ENCODE data around the gene CLASP1.

CLASP1 gene

DNA sequence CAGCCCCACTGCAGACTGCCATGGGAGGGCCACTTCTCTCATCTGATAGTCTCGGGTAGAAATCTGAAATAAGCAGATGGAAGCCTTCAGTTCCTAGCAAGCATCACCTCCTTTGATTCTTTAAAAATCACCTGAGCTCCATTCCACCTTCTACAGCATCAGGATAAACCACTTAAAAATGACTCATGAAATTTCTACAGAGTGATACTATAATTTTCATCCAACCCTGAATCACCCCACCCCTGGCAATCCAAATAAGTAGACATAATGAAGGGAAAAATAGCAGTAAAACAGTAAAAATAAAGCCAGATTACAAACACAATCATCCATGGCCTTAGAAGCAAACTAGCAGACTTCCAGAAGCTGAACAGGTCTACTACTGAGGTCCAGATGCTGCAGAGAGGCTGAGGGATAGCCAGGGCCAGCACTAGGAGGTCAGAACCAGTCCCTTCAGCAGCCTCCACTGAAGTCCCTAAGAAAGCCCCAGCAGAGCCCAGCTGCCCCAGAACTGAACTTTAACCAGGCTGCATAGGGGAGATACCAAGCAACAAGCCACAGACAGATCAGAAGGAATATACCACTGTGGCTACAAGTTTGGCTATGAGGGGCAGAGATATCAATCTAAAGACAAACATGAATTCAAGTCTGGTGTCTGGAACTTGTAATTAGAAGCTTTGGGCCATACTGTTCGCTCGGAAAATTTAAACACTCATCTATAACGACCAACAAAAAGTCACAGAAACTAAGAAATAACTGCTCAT, 173.3 kb downstream of the CLASP1 start:
- DNase-seq (no peak), ATAC-seq (replicated peaks) (no peak)
- Mint-ChIP-seq H3K27me3 (no peaks in the 10 kb centered on the region), H3K4me1 (peaks cover 21 to 51% of the 10 kb centered on the region in 2 donors), H3K9me3 (no peaks in the 10 kb centered on the region), H3K36me3 (peaks cover 17 to 35% of the 10 kb centered on the region in 2 donors), H3K27ac (peak overlapping the region; percentile 5), H3K4me3 (no peak overlapping the region)

DNA sequence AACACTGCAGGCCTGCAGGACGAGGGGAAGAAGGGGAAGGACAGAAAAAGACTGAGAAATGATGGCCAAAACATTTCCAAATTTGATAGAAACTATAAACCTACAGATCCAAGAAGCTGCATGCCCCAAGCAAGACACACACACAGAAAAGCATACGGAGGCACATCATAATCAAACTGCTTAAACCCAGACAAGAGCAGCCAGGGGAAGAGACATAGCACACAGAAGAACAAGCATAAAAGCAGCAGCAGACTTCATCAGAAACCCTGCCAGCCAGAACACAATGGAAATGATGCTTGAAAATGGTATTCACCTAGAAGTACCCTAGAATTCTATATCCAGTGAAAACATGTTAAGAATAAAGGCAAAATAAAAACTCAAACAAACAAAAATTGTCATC, 175.8 kb downstream of the CLASP1 start:
- Mint-ChIP-seq H3K27ac (no peak overlapping the region), H3K4me3 (no peak overlapping the region), H3K36me3 (peaks cover 18 to 41% of the 10 kb centered on the region in 2 donors), H3K9me3 (peaks cover 0 to 4% of the 10 kb centered on the region in 2 donors), H3K4me1 (peaks cover 15 to 33% of the 10 kb centered on the region in 2 donors), H3K27me3 (no peaks in the 10 kb centered on the region)
- ATAC-seq (replicated peaks) (no peak), DNase-seq (no peak)

DNA sequence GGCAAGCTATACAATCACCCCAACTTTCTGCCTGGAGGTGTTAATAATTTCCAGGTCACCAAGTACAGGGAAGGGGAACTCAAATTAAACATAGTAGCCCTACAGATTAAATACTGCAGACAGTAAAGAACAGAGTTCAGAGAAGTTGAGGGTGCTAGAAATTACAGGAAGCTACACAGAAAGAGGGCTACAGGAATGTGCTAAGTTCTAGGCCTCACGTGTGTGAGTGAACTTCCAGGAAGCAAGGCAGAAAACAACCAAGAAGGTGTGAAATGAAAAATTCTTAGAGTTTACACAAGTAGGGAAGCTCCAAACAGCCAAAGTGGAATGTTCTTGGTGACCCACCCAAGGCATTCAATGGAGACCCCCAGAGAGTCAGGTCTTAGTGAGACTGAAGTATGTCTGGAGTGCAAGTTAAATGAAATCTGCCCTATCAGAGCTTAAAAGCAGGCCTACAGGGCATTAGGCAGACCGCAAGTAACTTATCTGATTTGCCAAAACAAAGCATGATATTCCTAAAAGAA, 176.7 kb downstream of the CLASP1 start:
- H3K9me3 Mint-ChIP-seq: peaks cover 0 to 7% of the 10 kb centered on the region in 2 donors
- no peaks in the 10 kb centered on the region for H3K27me3 Mint-ChIP-seq
- ATAC-seq (replicated peaks) (no peak), DNase-seq (no peak)
- peaks cover 17 to 33% of the 10 kb centered on the region in 2 donors for H3K4me1 Mint-ChIP-seq
- H3K4me3 Mint-ChIP-seq: no peak overlapping the region
- H3K36me3 Mint-ChIP-seq: peaks cover 26 to 51% of the 10 kb centered on the region in 2 donors
- no peak overlapping the region for H3K27ac Mint-ChIP-seq

DNA sequence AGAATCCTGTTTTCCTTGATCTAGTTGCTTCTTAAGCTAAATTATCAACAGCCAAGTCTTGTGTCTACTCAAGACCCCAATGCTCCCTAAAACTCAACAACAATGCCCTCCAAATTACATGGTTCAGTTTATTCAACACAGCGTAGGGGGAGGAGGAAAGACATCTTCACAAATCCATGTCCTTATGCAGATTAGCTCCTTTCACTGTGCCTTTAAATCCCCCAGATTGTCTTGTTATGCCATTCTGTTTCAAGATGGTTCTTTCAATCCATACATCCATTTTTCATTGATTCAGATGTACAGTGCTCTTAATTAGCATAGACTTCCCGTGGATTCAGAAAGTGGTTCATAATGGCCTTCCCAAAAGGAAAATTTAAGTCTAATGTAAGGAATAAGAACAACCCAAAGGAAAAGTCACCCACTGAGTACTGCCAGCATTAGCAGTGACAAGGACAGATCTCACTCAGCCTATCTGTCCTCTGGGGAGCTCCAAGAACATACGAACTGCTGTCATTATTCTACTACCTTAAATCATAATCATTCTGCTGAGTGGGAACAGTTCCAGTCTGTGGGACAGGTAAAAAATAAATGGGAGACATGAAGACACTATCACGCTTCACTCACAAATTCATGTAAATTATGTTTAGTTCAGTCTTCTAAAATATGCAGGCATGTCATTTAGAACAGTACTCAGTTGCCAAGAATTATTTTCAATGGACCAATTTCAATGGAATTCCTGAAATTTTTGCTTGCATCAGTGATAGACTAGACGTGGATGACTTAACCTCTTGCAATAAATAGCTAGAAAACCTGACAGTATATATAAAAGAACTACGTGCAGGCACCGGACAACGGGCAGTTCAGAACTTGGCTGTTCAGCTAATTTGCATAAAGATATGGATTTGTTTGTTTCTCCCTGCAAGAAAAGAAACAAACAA, 177.5 kb downstream of the CLASP1 start:
- peaks cover 33 to 58% of the 10 kb centered on the region in 2 donors for H3K36me3 Mint-ChIP-seq
- DNase-seq (no peak), ATAC-seq (replicated peaks) (no peak)
- peaks cover 17 to 29% of the 10 kb centered on the region in 2 donors for H3K4me1 Mint-ChIP-seq
- no peak overlapping the region for H3K4me3 Mint-ChIP-seq
- H3K9me3 Mint-ChIP-seq: peaks cover 0 to 7% of the 10 kb centered on the region in 2 donors
- peak overlapping the region; percentile 20 for H3K27ac Mint-ChIP-seq
- H3K27me3 Mint-ChIP-seq: no peaks in the 10 kb centered on the region

DNA sequence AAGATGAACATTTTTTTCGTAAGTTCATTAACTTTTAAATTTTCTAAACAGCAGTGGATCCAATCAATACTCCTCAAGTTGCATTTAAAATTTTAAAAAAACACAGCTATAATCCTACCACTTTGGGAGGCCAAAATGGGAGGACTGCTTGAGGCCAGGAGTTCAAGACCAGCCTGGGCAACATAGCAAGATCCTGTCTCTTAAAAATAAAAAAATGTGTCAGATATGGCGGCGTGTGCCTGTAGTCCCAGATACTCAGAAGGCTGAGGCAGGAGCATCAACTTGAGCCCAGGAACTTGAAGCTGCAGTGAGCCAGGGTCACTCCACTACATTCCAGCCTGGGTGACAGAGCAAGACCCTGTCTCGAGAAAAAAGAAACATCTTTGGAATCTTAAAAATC, 178.3 kb downstream of the CLASP1 start:
- Mint-ChIP-seq H3K4me1 (peaks cover 11 to 20% of the 10 kb centered on the region in 2 donors), H3K36me3 (peaks cover 35 to 64% of the 10 kb centered on the region in 2 donors), H3K4me3 (no peak overlapping the region), H3K27me3 (no peaks in the 10 kb centered on the region), H3K9me3 (peaks cover 0 to 7% of the 10 kb centered on the region in 2 donors), H3K27ac (no peak overlapping the region)
- ATAC-seq (replicated peaks) (no peak), DNase-seq (no peak)

DNA sequence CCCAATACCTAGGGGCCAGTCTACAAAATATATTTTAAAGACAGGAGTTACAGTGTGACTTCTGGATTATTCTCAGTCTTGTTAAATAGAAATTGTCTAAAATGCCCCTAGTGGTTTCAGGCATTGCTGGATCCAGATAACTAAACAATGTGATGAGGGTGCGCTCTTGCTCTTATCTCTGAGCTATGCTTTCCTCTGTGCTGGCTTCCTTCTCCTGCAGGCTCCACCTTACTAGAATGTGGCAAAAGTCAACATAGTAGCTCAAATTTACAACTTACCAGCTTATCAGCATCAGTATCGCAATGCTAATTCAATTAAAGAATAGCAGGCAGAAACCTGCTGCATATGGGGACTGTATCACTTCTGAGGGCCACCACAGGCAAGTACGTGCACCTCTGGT, 179.9 kb downstream of the CLASP1 start:
- Mint-ChIP-seq H3K4me1 (peaks cover 9 to 11% of the 10 kb centered on the region in 2 donors), H3K36me3 (peaks cover 39 to 69% of the 10 kb centered on the region in 2 donors), H3K9me3 (peaks cover 0 to 7% of the 10 kb centered on the region in 2 donors), H3K27me3 (no peaks in the 10 kb centered on the region), H3K4me3 (no peak overlapping the region), H3K27ac (no peak overlapping the region)
- DNase-seq: no peak
- no peak for ATAC-seq (replicated peaks)

DNA sequence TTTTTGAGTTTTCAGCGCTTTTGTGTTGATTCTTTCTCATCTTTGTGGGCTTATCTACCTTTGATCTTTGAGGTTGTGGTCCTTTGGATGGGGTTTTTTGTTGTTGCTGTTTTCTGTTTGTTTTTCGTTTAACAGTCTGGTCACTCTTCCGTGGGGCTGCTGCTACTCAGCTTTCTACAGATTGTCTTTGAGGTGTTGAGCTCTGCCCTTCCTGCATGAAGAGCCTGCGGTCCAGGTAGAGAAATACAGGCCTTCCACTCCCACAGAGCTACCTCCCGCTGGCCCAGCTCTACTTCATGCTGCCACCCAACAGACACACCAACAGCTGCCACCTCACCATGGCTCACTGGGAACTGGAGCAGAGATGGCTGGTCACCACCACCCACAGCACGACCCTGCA, 180.3 kb downstream of the CLASP1 start:
- Mint-ChIP-seq H3K27me3 (no peaks in the 10 kb centered on the region), H3K9me3 (peaks cover 0 to 7% of the 10 kb centered on the region in 2 donors), H3K4me3 (no peak overlapping the region), H3K36me3 (peaks cover 39 to 69% of the 10 kb centered on the region in 2 donors), H3K27ac (peak overlapping the region; percentile 66), H3K4me1 (peaks cover 7% of the 10 kb centered on the region in 2 donors)
- ATAC-seq (replicated peaks) (no peak), DNase-seq (no peak)

DNA sequence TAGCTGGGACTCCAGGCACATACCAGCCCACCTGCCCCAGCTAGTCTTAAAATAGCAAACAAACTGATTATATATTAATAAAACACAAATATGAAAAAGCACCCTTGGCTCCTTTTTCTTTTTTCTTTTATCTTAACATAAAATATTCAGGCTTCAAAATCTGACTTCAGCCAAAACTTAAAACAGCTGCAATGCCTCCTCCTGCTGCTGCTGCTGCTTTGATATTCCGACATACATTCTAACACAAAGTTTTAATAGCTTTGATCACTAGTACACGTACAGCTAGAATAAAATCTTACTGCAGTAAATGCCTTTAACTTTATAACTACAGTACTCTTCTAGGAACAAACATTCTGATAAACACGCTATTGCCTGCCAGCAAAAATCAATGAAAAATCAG, 190.0 kb downstream of the CLASP1 start:
- DNase-seq (no peak), ATAC-seq (replicated peaks) (no peak)
- no peak overlapping the region for H3K4me3 Mint-ChIP-seq
- no peaks in the 10 kb centered on the region for H3K27me3 Mint-ChIP-seq
- no peaks in the 10 kb centered on the region for H3K4me1 Mint-ChIP-seq
- no peak overlapping the region for H3K27ac Mint-ChIP-seq
- no peaks in the 10 kb centered on the region for H3K9me3 Mint-ChIP-seq
- peaks cover 28 to 44% of the 10 kb centered on the region in 2 donors for H3K36me3 Mint-ChIP-seq

DNA sequence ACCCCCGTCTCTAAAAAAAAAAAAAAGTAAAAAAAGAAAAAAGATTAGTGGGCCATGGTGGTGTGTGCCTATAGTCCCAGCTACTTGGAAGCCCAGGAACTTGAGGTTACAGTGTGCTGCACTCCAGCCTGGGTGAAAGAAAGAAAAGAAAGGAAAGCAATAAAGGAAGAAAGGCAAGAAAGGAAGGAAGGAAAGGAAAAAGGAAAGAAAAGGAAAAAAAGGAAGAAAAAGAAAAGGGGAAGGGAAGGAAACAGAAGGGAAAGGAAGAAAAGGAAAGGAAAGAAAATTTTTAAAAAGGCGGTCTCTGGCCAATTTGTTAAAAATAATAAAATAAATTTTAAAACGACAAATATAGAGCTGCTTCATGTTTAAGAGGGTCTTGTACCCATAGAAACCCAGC, 192.9 kb downstream of the CLASP1 start:
- DNase-seq (no peak), ATAC-seq (replicated peaks) (no peak)
- peaks cover 36 to 41% of the 10 kb centered on the region in 2 donors for H3K36me3 Mint-ChIP-seq
- H3K27ac Mint-ChIP-seq: no peak overlapping the region
- H3K4me1 Mint-ChIP-seq: no peaks in the 10 kb centered on the region
- no peaks in the 10 kb centered on the region for H3K27me3 Mint-ChIP-seq
- H3K9me3 Mint-ChIP-seq: no peaks in the 10 kb centered on the region
- no peak overlapping the region for H3K4me3 Mint-ChIP-seq

DNA sequence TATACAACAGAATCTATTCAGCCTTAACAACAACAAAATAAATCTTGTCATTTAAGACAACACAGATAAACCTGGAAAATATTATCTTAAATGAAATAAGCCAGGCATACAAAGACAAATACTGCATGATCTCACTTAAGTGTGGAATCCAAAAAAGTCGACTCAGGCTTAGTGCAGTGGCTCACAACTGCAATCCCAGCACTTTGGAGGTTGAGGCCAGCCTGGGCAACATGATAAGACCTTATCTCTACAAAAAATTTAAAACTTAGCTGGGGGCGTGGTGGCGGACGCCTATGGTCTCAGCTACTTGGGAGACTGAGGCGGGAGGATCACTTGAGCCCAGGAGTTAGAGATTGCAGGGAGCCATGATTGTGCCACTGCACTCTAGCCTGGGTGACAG, 193.8 kb downstream of the CLASP1 start:
- no peaks in the 10 kb centered on the region for H3K4me1 Mint-ChIP-seq
- no peak overlapping the region for H3K27ac Mint-ChIP-seq
- H3K27me3 Mint-ChIP-seq: no peaks in the 10 kb centered on the region
- ATAC-seq (replicated peaks) (no peak), DNase-seq (no peak)
- H3K36me3 Mint-ChIP-seq: peaks cover 41 to 49% of the 10 kb centered on the region in 2 donors
- H3K4me3 Mint-ChIP-seq: no peak overlapping the region
- no peaks in the 10 kb centered on the region for H3K9me3 Mint-ChIP-seq

DNA sequence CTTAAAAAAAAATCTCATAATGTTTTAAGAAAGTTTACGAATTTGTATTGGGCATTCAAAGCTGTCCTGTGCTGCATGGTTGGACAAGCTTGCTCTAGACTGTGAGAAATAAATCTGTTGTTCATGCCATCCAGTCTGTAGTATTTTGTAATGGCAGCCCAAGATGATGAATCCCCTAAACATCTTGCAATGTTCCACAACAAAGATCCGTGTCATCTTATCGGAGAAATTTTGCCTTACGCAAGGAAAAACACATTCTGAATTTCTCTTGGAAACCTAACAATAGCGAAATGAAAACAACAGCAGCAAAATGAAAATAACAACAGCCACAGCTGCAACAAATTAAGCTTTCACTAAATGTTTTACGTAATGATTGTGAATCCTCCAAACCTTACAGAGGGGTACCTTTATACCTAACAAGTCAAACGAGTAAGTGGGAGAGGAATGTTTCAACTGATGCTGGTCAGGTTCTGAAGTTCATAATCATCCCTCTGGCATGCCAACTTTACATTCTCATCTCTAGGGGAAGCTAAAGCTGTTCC, 194.6 kb downstream of the CLASP1 start:
- Mint-ChIP-seq H3K9me3 (no peaks in the 10 kb centered on the region), H3K27me3 (no peaks in the 10 kb centered on the region), H3K27ac (no peak overlapping the region), H3K36me3 (peaks cover 37 to 47% of the 10 kb centered on the region in 2 donors), H3K4me1 (no peaks in the 10 kb centered on the region), H3K4me3 (no peak overlapping the region)
- no peak for ATAC-seq (replicated peaks)
- no peak for DNase-seq

DNA sequence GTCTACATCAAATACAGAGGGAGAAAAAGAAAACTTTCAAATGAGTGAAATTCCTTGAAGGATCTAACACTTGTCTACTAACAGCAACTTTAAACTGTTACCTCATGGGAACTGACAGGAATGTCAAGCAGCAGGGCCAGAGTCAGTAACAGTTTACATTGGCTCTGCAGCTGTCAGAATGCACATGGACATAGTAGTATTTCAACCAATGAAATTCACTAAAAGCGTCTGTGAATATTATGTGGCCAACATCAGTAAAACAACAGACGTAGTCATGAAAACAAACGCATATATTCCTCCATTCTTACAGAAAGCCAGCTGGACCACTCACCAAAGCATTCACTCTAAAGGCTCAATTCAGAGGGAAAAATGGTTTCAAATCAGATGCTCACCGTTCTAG, 197.9 kb downstream of the CLASP1 start:
- Mint-ChIP-seq H3K36me3 (peaks cover 51 to 57% of the 10 kb centered on the region in 2 donors), H3K4me1 (no peaks in the 10 kb centered on the region), H3K9me3 (no peaks in the 10 kb centered on the region), H3K27me3 (no peaks in the 10 kb centered on the region), H3K4me3 (no peak overlapping the region), H3K27ac (no peak overlapping the region)
- no peak for DNase-seq
- ATAC-seq (replicated peaks): no peak

DNA sequence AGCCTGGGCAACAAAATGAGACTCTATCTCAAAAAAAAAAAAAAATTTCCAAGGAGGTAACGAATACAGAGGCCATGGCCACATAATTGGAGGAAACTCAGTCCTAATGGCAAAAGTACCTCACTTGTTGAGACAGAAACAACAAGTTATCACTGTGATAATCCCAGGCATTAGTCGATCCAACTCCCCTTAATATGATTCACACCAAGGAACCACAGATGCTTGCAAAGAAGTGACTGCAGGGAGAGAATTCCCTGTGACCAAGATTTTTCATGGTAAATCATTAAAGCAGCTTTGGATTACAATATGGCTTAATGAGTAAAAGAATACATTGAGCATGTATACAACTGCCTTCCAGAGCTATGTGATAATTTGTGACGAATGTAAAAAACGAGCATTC, 199.0 kb downstream of the CLASP1 start:
- no peak overlapping the region for H3K4me3 Mint-ChIP-seq
- no peaks in the 10 kb centered on the region for H3K27me3 Mint-ChIP-seq
- DNase-seq: no peak
- no peak overlapping the region for H3K27ac Mint-ChIP-seq
- no peak for ATAC-seq (replicated peaks)
- H3K36me3 Mint-ChIP-seq: peaks cover 50 to 55% of the 10 kb centered on the region in 2 donors
- H3K9me3 Mint-ChIP-seq: no peaks in the 10 kb centered on the region
- no peaks in the 10 kb centered on the region for H3K4me1 Mint-ChIP-seq

DNA sequence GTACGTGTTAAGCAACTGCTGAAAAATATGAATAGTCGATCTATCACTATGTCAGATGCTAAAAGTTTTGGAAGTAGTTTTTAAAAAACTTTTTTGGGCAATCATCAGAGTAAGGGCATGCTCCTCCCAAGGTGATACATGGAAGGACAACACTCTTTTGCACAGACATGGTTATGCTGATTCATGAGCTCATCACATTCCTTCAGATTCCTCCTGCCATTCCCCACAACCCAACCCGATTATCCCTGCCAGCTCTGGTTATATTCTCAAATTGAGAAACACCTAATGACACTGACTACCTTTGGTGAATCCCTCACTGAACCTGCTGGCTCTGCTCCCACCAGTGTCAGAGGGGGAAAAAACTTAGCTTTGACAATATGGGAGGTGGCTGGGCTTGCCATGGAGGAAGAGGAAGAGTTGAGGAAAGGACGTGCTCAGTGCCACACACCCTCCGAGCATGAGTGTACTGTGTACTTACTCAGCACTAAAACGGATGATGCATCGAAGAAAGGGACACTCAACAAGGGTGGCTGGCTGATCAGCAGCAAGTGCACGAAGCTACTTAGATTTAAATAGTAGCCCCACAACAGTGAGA, 202.5 kb downstream of the CLASP1 start:
- Mint-ChIP-seq H3K4me1 (no peaks in the 10 kb centered on the region), H3K36me3 (peaks cover 51 to 69% of the 10 kb centered on the region in 2 donors), H3K27me3 (no peaks in the 10 kb centered on the region), H3K27ac (no peak overlapping the region), H3K9me3 (no peaks in the 10 kb centered on the region), H3K4me3 (no peak overlapping the region)
- no peak for DNase-seq
- no peak for ATAC-seq (replicated peaks)

All from stimulated activated naive B cell treated with anti-CD40 and anti-IgM and Interleukin-4, amounts not matched to agents 10 μg/mL and 1 μg/mL and 100 μg/mL, for 72 hours (primary cell).